ENCODE data around the gene PDE4B.

DNA sequence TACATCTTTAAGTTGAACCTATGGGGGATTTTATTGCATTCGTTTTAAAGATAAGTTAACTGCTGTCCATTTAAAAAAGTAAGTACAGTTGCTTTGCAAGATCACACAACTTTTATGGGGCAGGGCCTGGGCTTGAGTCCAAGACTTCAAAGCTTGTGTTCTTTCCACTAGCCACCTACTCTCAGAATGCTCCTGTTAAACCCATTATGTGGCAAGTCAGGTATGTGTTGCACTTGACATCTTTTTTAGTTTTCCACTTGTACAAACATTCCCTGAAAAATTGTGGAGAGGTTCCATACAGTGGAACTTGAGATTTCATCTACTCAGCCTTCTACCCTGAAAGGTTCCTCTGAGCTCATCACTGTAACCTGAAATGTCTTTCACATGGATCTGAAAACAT, 505.8 kb downstream of the PDE4B start:
- TF ChIP-seq CTCF (IDR thresholded peaks at IDR 0.05) (no peak), POLR2AphosphoS5 (IDR thresholded peaks at IDR 0.05; ENCODE audit: insufficient read depth in 1 of 2, low read depth in 1 of 2) (no peak)

Data from vagina (tissue), 2 donors.